HEK293 (cell line): ENCODE results near the gene WDR13.

Source experiments
- CTCF ChIA-PET: fragments of 350-600 bp; formaldehyde crosslinking; extraction: SDS; loops from one replicate; lab custom pipeline; 2021; ENCODE audit warnings: antibody characterized with exemption; lab: Yijun Ruan, JAX
- POLR2A ChIA-PET: fragments of 300-600 bp; formaldehyde crosslinking; extraction: SDS; loops from one replicate; lab custom pipeline; 2020; ENCODE audit warnings: antibody characterized with exemption, inconsistent platforms; lab: Yijun Ruan, JAX
- H3K27ac ChIP-seq: fragments of 200-500 bp; sonication (Bioruptor generic); 2 replicates; pipeline ENCODE4 v1.5.1; 2014; ENCODE audit warnings: low read depth, low read length, control low read depth, inconsistent platforms; ENCODE audit errors: extremely low read depth
- H3K36me3 ChIP-seq, 2 experiments: fragments of 200-500 bp in 1 of 2; sonication (Bioruptor generic) in 1 of 2; 1 replicate in 1 of 2; 2 replicates in 1 of 2; pipeline ENCODE4 v1.5.1; 2014 to 2017; ENCODE audit warnings: inconsistent platforms in 2 of 2, low read length in 2 of 2; ENCODE audit not compliant: control insufficient read depth in 2 of 2, insufficient read depth in 1 of 2
- H3K4me1 ChIP-seq: fragments of 200-500 bp; sonication (Bioruptor generic); 2 replicates; pipeline ENCODE4 v1.5.1; 2014; ENCODE audit warnings: mild to moderate bottlenecking, low read length, inconsistent platforms; ENCODE audit not compliant: control insufficient read depth, insufficient read depth
- H3K4me3 ChIP-seq: 2 replicates; pipeline ENCODE4 v1.5.1; 2011; ENCODE audit warnings: low read depth, mild to moderate bottlenecking, control low read depth, low read length, moderate library complexity
- H3K9me3 ChIP-seq: fragments of 200-500 bp; sonication (Bioruptor generic); 2 replicates; pipeline ENCODE4 v1.5.1; 2014; ENCODE audit warnings: low read depth, low read length, inconsistent platforms; ENCODE audit not compliant: control insufficient read depth, insufficient read depth
- CTCF ChIP-seq: fragments of 450-650 bp; formaldehyde crosslinking; IDR thresholded peaks from 2 replicates; pipeline ENCODE4 v1.5.1; 2016; ENCODE audit warnings: missing biosample characterization, missing genetic modification characterization
- FEZF1 ChIP-seq: fragments of 450-650 bp; formaldehyde crosslinking; IDR thresholded peaks from 2 replicates; pipeline ENCODE4 v1.5.1; 2016; ENCODE audit warnings: missing biosample characterization, missing genetic modification characterization
- GLI4 ChIP-seq: fragments of 450-650 bp; formaldehyde crosslinking; IDR thresholded peaks from 2 replicates; pipeline ENCODE4 v1.5.1; 2016; ENCODE audit warnings: missing biosample characterization, missing genetic modification characterization
- PRDM1 ChIP-seq: fragments of 450-650 bp; formaldehyde crosslinking; IDR thresholded peaks from 2 replicates; pipeline ENCODE4; 2016; ENCODE audit warnings: missing biosample characterization, missing genetic modification characterization
- SCRT1 ChIP-seq: fragments of 450-650 bp; formaldehyde crosslinking; IDR thresholded peaks from 2 replicates; pipeline ENCODE4 v1.5.1; 2016; ENCODE audit warnings: missing biosample characterization, missing genetic modification characterization, borderline replicate concordance
- ZBTB26 ChIP-seq: fragments of 450-650 bp; formaldehyde crosslinking; optimal IDR thresholded peaks from 2 replicates; pipeline ENCODE3; 2016; ENCODE audit warnings: missing biosample characterization, mild to moderate bottlenecking, missing genetic modification characterization
- ZEB2 ChIP-seq: fragments of 450-650 bp; formaldehyde crosslinking; IDR thresholded peaks from 2 replicates; pipeline ENCODE4 v1.5.1; 2016; ENCODE audit warnings: missing biosample characterization, missing genetic modification characterization
- ZNF146 ChIP-seq: fragments of 450-650 bp; formaldehyde crosslinking; IDR thresholded peaks from 2 replicates; pipeline ENCODE4 v1.5.1; 2016; ENCODE audit warnings: missing biosample characterization, missing genetic modification characterization
- ZNF292 ChIP-seq: fragments of 450-650 bp; formaldehyde crosslinking; IDR thresholded peaks from 2 replicates; pipeline ENCODE4 v1.5.1; 2016; ENCODE audit warnings: low read depth, missing biosample characterization, missing genetic modification characterization, borderline replicate concordance
- ZNF311 ChIP-seq: fragments of 450-650 bp; formaldehyde crosslinking; IDR thresholded peaks from 2 replicates; pipeline ENCODE4 v1.5.1; 2017; ENCODE audit warnings: missing biosample characterization, missing genetic modification characterization, borderline replicate concordance
- ZNF426 ChIP-seq: fragments of 450-650 bp; formaldehyde crosslinking; IDR thresholded peaks from 2 replicates; pipeline ENCODE4 v1.5.1; 2017; ENCODE audit warnings: missing biosample characterization, missing genetic modification characterization, mild to moderate bottlenecking, inconsistent platforms, moderate library complexity
- ZNF529 ChIP-seq: fragments of 450-650 bp; formaldehyde crosslinking; IDR thresholded peaks from 2 replicates; pipeline ENCODE4 v1.5.1; 2017; ENCODE audit warnings: missing genetic modification characterization, missing biosample characterization; ENCODE audit not compliant: insufficient replicate concordance
- ZNF561 ChIP-seq: fragments of 450-650 bp; IDR thresholded peaks from 2 replicates; pipeline ENCODE4 v1.5.1; 2018; ENCODE audit warnings: missing biosample characterization, missing genetic modification characterization, borderline replicate concordance
- ZNF610 ChIP-seq: fragments of 450-650 bp; formaldehyde crosslinking; IDR thresholded peaks from 2 replicates; pipeline ENCODE4 v1.5.1; 2016; ENCODE audit warnings: missing biosample characterization, missing genetic modification characterization, borderline replicate concordance
- ZNF707 ChIP-seq: fragments of 450-650 bp; formaldehyde crosslinking; IDR thresholded peaks from 2 replicates; pipeline ENCODE4 v1.5.1; 2016; ENCODE audit warnings: missing biosample characterization, missing genetic modification characterization
- ZNF837 ChIP-seq: fragments of 450-650 bp; formaldehyde crosslinking; IDR thresholded peaks from 2 replicates; pipeline ENCODE4 v1.5.1; 2016; ENCODE audit warnings: missing biosample characterization, missing genetic modification characterization
- ZSCAN30 ChIP-seq: fragments of 450-650 bp; IDR thresholded peaks from 2 replicates; pipeline ENCODE4 v1.5.1; 2018; ENCODE audit warnings: missing biosample characterization, mild to moderate bottlenecking, missing genetic modification characterization, moderate library complexity
- TF ChIP-seq, protein P1 (sequence below): fragments of 450-650 bp; IDR thresholded peaks from 2 replicates; pipeline ENCODE4 v1.5.1; 2018; ENCODE audit warnings: missing biosample characterization, mild to moderate bottlenecking, missing genetic modification characterization
- TF ChIP-seq, protein P2 (sequence below): fragments of 450-650 bp; formaldehyde crosslinking; IDR thresholded peaks from 2 replicates; pipeline ENCODE4 v1.5.1; 2017; ENCODE audit warnings: missing biosample characterization, missing genetic modification characterization
- TF ChIP-seq, protein P3 (sequence below): fragments of 450-650 bp; formaldehyde crosslinking; IDR thresholded peaks from 2 replicates; pipeline ENCODE4 v1.5.1; 2016; ENCODE audit warnings: missing biosample characterization, missing genetic modification characterization
- TF ChIP-seq, protein P4 (sequence below): fragments of 450-650 bp; formaldehyde crosslinking; conservative IDR thresholded peaks from 2 replicates; pipeline ENCODE4 v1.5.1; 2016; ENCODE audit warnings: low read depth, missing biosample characterization, missing genetic modification characterization

The WDR13 gene

GRCh38 chrX:48576108-48576507 is 21.2 kb upstream of the WDR13 start (continued):
- TF ChIP-seq ZBTB26 (tag by site-specific recombination): no peak
- TF ChIP-seq, protein P1, sequence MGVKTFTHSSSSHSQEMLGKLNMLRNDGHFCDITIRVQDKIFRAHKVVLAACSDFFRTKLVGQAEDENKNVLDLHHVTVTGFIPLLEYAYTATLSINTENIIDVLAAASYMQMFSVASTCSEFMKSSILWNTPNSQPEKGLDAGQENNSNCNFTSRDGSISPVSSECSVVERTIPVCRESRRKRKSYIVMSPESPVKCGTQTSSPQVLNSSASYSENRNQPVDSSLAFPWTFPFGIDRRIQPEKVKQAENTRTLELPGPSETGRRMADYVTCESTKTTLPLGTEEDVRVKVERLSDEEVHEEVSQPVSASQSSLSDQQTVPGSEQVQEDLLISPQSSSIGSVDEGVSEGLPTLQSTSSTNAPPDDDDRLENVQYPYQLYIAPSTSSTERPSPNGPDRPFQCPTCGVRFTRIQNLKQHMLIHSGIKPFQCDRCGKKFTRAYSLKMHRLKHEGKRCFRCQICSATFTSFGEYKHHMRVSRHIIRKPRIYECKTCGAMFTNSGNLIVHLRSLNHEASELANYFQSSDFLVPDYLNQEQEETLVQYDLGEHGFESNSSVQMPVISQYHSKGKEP (tag by site-specific recombination): no peak
- TF ChIP-seq, protein P2, sequence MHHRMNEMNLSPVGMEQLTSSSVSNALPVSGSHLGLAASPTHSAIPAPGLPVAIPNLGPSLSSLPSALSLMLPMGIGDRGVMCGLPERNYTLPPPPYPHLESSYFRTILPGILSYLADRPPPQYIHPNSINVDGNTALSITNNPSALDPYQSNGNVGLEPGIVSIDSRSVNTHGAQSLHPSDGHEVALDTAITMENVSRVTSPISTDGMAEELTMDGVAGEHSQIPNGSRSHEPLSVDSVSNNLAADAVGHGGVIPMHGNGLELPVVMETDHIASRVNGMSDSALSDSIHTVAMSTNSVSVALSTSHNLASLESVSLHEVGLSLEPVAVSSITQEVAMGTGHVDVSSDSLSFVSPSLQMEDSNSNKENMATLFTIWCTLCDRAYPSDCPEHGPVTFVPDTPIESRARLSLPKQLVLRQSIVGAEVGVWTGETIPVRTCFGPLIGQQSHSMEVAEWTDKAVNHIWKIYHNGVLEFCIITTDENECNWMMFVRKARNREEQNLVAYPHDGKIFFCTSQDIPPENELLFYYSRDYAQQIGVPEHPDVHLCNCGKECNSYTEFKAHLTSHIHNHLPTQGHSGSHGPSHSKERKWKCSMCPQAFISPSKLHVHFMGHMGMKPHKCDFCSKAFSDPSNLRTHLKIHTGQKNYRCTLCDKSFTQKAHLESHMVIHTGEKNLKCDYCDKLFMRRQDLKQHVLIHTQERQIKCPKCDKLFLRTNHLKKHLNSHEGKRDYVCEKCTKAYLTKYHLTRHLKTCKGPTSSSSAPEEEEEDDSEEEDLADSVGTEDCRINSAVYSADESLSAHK (tag by site-specific recombination): no peak
- TF ChIP-seq, protein P3, sequence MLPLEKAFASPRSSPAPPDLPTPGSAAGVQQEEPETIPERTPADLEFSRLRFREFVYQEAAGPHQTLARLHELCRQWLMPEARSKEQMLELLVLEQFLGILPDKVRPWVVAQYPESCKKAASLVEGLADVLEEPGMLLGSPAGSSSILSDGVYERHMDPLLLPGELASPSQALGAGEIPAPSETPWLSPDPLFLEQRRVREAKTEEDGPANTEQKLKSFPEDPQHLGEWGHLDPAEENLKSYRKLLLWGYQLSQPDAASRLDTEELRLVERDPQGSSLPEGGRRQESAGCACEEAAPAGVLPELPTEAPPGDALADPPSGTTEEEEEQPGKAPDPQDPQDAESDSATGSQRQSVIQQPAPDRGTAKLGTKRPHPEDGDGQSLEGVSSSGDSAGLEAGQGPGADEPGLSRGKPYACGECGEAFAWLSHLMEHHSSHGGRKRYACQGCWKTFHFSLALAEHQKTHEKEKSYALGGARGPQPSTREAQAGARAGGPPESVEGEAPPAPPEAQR (tag by site-specific recombination): no peak
- no peak for TF ChIP-seq GLI4
- TF ChIP-seq, protein P4, sequence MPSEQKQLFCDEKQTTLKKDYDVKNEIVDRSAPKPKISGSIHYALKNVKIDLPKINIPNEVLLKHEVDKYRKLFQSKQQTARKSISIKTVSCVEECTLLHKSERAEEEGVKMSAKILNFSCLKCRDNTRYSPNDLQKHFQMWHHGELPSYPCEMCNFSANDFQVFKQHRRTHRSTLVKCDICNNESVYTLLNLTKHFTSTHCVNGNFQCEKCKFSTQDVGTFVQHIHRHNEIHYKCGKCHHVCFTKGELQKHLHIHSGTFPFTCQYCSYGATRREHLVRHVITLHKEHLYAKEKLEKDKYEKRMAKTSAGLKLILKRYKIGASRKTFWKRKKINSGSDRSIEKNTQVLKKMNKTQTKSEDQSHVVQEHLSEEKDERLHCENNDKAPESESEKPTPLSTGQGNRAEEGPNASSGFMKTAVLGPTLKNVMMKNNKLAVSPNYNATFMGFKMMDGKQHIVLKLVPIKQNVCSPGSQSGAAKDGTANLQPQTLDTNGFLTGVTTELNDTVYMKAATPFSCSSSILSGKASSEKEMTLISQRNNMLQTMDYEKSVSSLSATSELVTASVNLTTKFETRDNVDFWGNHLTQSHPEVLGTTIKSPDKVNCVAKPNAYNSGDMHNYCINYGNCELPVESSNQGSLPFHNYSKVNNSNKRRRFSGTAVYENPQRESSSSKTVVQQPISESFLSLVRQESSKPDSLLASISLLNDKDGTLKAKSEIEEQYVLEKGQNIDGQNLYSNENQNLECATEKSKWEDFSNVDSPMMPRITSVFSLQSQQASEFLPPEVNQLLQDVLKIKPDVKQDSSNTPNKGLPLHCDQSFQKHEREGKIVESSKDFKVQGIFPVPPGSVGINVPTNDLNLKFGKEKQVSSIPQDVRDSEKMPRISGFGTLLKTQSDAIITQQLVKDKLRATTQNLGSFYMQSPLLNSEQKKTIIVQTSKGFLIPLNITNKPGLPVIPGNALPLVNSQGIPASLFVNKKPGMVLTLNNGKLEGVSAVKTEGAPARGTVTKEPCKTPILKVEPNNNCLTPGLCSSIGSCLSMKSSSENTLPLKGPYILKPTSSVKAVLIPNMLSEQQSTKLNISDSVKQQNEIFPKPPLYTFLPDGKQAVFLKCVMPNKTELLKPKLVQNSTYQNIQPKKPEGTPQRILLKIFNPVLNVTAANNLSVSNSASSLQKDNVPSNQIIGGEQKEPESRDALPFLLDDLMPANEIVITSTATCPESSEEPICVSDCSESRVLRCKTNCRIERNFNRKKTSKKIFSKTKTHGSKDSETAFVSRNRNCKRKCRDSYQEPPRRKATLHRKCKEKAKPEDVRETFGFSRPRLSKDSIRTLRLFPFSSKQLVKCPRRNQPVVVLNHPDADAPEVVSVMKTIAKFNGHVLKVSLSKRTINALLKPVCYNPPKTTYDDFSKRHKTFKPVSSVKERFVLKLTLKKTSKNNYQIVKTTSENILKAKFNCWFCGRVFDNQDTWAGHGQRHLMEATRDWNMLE: no peak
- no peak for TF ChIP-seq ZNF561 (tag by site-specific recombination)
- no peak for TF ChIP-seq SCRT1 (tag by site-specific recombination)

DNA sequence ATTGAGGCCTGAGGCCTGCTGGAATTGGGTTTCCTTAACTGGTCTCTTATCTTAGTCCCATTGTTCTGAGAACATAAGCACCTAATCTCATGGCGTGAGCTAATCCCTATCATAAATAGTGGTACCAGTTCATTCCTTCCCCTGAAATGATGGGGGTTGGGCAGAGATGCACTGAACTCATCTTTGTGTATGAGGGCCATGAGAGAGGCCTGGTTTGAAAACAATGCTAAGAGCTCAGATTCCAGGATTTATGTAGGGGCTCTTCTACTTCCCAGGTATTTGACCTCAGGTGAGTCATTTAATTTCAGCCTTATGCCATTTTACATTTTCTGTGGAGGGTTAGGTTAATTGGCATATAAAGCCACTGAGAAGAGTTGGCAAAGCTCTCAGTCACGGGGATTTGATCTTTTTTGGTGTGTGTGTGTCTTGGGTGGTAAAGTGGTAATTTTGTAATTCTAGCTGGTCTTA is 18.6 kb upstream of the WDR13 start:
- ChIA-PET POLR2A (interaction anchor here (0.6 to 1.8 kb wide), 9 partner anchors 11 to 379 kb away, joined by 3 to 5 read pairs (median 4); partner anchors contain the start of gene TBC1D25), CTCF (interaction anchor here (0.7 kb wide), 1 partner anchor 26 kb away, joined by 3 read pairs; no protein-coding TSS in a partner anchor)
- Histone ChIP-seq H3K4me3 (no peak overlapping the region), H3K36me3 (peaks cover 8 to 52% of the 10 kb centered on the region in 2 experiments), H3K4me1 (peaks cover 3% of the 10 kb centered on the region; the same call in 1 of the 2 replicates), H3K9me3 (no peaks in the 10 kb centered on the region), H3K27ac (no peak overlapping the region)
- no peak for TF ChIP-seq ZNF707 (tag by site-specific recombination)
- no peak for TF ChIP-seq ZNF837
- peak; percentile 74 for TF ChIP-seq FEZF1 (tag by site-specific recombination)
- TF ChIP-seq ZNF311 (tag by site-specific recombination): no peak
- peak; percentile 33; the same call in 1 of the 2 replicates for TF ChIP-seq ZSCAN30 (tag by site-specific recombination)
- TF ChIP-seq ZBTB26 (tag by site-specific recombination): no peak
- no peak for TF ChIP-seq ZNF146 (tag by site-specific recombination)
- no peak for TF ChIP-seq CTCF (tag by site-specific recombination)
- TF ChIP-seq ZNF529: no peak
- no peak for TF ChIP-seq ZEB2 (tag by site-specific recombination)
- no peak for TF ChIP-seq ZNF610 (tag by site-specific recombination)
- no peak for TF ChIP-seq PRDM1 (tag by site-specific recombination)
- TF ChIP-seq ZNF426 (tag by site-specific recombination): no peak
- no peak for TF ChIP-seq ZNF292 (tag by site-specific recombination)
